T-helper 2 cell treated with Interferon-gamma antibody and Interleukin-4, amounts not matched to agents 5 μg/mL and 100 μg/mL, for 36 hours (primary cell): ENCODE results near the gene ADGRV1.
"Not testable (repeated sequence)": the region's sequence is repeated elsewhere in the genome, so short reads cannot be mapped to it uniquely, and the experiment has no call there.

Source experiments
- DNase-seq: peaks from one replicate; pipeline ENCODE4 v3.0.0; 2021; ENCODE audit warnings: low spot score
- H3K27ac Mint-ChIP-seq: one replicate; pipeline ENCODE4 v1.8.0; 2021; ENCODE audit warnings: mild to moderate bottlenecking, mixed read lengths
- H3K27me3 Mint-ChIP-seq: one replicate; pipeline ENCODE4 v1.8.0; 2021; ENCODE audit warnings: low read depth, mixed read lengths
- H3K36me3 Mint-ChIP-seq: one replicate; pipeline ENCODE4 v1.8.0; 2021; ENCODE audit warnings: low read depth, mixed read lengths
- H3K4me1 Mint-ChIP-seq: one replicate; pipeline ENCODE4 v1.8.0; 2021; ENCODE audit warnings: low read depth, mixed read lengths
- H3K4me3 Mint-ChIP-seq: one replicate; pipeline ENCODE4 v1.8.0; 2022; ENCODE audit warnings: mild to moderate bottlenecking, moderate library complexity, mixed read lengths
- H3K9me3 Mint-ChIP-seq: one replicate; pipeline ENCODE4 v1.8.0; 2021; ENCODE audit warnings: mixed read lengths

Gene ADGRV1

DNA sequence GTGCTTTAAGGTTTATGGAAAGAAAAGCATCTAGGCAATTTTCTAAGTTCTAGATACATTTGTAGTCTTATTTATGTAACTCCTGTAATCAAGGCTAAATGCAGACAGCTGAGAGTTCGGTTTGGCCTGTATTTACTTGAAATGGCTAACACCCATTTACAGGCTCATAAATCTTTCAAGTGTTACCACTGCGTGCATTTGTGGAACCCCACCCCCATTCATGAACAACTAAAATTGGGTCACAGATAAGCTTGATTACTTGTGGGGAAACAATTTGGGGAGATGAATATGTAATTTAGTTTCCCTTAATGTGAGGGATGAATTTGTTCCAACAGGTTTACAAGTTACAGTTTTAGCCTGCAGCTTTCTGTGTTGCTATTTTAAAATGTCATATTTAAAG is 463.9 kb downstream of the ADGRV1 start:
- no peak overlapping the region for H3K27ac Mint-ChIP-seq
- H3K9me3 Mint-ChIP-seq: no peaks in the 10 kb centered on the region
- no peaks in the 10 kb centered on the region for H3K36me3 Mint-ChIP-seq
- no peak for DNase-seq
- H3K4me3 Mint-ChIP-seq: no peak overlapping the region
- no peaks in the 10 kb centered on the region for H3K4me1 Mint-ChIP-seq
- peaks cover 14% of the 10 kb centered on the region for H3K27me3 Mint-ChIP-seq

DNA sequence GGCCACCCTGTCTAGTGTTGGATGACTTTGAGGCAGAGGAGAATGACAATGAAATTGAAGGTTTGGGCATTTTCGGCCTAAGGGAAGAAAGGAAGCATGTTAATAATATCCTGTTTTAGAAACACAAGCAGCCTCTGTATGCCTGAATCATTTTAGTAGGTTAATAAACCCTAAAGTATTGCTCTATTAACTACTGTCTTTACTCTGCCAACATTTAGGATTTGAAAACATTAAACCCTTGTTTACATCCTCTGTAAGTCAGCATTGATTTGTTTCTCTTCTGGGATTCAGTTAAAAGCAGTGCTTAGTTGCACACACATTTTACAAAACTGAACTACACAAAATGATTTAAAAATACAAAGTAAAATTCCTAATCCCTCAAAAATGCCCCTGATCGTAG is 465.6 kb downstream of the ADGRV1 start:
- no peaks in the 10 kb centered on the region for H3K36me3 Mint-ChIP-seq
- H3K27ac Mint-ChIP-seq: no peak overlapping the region
- no peaks in the 10 kb centered on the region for H3K9me3 Mint-ChIP-seq
- H3K27me3 Mint-ChIP-seq: peaks cover 13% of the 10 kb centered on the region
- DNase-seq: no peak
- no peak overlapping the region for H3K4me3 Mint-ChIP-seq
- H3K4me1 Mint-ChIP-seq: no peaks in the 10 kb centered on the region

DNA sequence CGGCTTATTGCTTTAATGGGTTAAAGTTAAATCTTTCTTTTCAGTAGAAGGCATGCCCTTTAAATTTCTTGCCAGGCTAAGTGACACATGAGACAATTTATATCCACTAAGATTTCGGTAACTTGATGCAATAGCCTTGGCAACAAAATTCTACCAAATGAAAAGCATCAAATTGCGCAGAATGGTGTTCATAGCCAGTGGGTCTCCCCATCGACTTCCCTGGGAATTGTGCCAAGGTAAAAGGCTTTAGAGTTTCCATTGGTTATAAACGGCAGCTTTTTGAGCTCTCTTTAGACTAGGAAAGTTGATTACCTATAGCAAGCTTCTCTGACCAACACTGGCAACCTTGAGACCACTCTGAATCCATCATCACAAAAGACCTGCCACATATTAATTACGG is 466.1 kb downstream of the ADGRV1 start:
- DNase-seq: no peak
- Mint-ChIP-seq H3K4me3 (no peak overlapping the region), H3K9me3 (no peaks in the 10 kb centered on the region), H3K36me3 (no peaks in the 10 kb centered on the region), H3K27ac (no peak overlapping the region), H3K4me1 (no peaks in the 10 kb centered on the region), H3K27me3 (peaks cover 10% of the 10 kb centered on the region)

DNA sequence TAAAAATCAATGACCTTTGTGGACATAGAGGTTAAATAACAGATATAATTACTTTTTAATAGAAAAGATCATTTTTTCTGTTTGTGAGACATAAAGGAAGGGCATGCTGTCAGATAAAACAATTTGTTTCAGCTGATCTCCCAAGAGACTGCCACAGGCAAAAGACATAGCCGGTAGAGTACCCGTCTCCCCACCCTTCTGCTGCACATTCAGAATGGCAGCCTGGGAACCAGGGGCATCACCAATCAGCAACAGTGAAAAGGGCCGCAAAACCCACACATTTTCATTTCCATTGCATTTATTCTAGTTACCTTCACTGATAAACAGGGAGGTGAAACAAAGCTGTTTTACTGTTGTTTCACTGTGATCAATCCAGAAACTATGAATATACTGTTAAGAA is 466.9 kb downstream of the ADGRV1 start:
- Mint-ChIP-seq H3K4me3 (no peak overlapping the region), H3K27me3 (peaks cover 10% of the 10 kb centered on the region), H3K27ac (no peak overlapping the region), H3K4me1 (no peaks in the 10 kb centered on the region), H3K9me3 (no peaks in the 10 kb centered on the region), H3K36me3 (no peaks in the 10 kb centered on the region)
- DNase-seq: no peak

DNA sequence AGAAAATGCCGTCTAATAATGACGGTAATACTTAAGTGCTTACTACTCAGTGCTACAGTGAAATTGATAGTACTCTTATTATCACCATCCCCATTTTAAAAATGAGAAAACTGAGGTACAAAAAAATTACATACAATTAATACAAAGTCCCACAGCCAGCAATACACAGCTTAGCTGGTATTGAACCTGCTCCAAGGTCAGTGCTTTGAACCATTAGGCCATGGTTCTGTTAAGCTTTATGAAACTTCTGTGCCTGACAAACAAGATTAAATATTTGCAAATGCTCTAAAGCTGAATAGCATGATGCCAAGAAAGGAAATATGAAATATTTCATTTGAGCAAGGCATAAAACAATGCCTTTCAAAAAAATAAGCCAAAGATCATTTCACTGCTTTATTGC is 467.4 kb downstream of the ADGRV1 start:
- no peak overlapping the region for H3K4me3 Mint-ChIP-seq
- DNase-seq: no peak
- H3K36me3 Mint-ChIP-seq: no peaks in the 10 kb centered on the region
- H3K9me3 Mint-ChIP-seq: no peaks in the 10 kb centered on the region
- H3K27me3 Mint-ChIP-seq: peaks cover 14% of the 10 kb centered on the region
- H3K27ac Mint-ChIP-seq: no peak overlapping the region
- no peaks in the 10 kb centered on the region for H3K4me1 Mint-ChIP-seq

DNA sequence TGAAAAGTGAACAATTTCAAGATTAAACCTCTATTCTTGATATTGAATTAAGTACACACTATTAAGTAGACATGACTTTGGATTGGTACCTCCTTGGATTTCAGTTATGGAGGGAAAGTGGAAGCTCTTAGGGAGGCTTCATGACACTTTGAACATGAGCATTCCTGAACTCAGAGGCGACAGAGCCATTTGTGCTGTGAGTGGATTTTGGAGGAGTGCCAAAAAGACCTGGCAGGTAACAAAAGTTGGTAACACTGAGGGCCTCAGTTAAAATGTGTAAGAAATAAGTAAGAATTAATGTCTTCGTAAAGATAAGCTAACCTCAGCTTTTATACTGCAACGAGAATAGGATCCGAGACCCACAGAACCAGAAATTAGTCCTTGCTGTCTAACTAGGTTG is 467.9 kb downstream of the ADGRV1 start:
- H3K4me1 Mint-ChIP-seq: no peaks in the 10 kb centered on the region

DNA sequence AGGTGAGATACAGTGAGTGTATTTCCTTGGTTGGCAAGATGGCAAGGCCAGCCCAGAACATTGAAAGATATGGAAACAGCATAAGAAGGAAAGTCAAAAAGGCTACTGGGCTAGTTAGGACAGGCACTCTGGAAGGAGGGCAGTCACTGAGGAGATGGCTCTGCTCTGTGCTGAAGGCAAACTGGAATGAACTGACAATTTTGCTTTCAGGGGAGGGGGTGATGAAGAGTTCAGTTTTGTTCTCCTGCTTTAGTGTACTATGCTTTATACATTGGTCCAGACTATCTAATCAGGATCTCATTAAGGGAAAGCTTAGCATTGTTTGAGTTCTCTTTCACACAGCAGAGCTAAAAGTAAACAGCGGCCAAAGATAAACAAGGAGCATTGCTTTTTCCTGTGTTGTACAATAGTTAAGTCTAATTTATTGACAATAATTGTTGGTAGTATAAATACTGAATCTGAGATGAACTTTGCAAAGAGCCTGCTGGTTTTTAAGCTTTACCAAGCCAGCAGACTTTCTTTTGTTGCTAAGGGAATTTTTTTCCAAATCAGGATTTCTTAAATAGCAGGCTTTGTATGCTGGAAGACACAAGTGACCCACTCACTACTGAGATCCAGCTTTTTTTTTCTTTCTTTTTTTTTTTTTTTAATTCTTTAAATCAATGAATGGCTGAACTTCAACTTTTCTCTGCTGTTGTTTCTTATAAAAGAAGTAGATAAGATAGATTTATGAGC is 469.0 kb downstream of the ADGRV1 start:
- no peaks in the 10 kb centered on the region for H3K36me3 Mint-ChIP-seq
- H3K27me3 Mint-ChIP-seq: peaks cover 19% of the 10 kb centered on the region
- no peak for DNase-seq
- H3K4me3 Mint-ChIP-seq: no peak overlapping the region
- H3K4me1 Mint-ChIP-seq: no peaks in the 10 kb centered on the region
- H3K9me3 Mint-ChIP-seq: no peaks in the 10 kb centered on the region
- H3K27ac Mint-ChIP-seq: no peak overlapping the region

More for the DNA sequence above, 467.9 kb downstream of the ADGRV1 start:
- no peak overlapping the region for H3K4me3 Mint-ChIP-seq
- H3K27me3 Mint-ChIP-seq: peaks cover 18% of the 10 kb centered on the region
- DNase-seq: no peak
- no peak overlapping the region for H3K27ac Mint-ChIP-seq
- H3K36me3 Mint-ChIP-seq: no peaks in the 10 kb centered on the region
- no peaks in the 10 kb centered on the region for H3K9me3 Mint-ChIP-seq

DNA sequence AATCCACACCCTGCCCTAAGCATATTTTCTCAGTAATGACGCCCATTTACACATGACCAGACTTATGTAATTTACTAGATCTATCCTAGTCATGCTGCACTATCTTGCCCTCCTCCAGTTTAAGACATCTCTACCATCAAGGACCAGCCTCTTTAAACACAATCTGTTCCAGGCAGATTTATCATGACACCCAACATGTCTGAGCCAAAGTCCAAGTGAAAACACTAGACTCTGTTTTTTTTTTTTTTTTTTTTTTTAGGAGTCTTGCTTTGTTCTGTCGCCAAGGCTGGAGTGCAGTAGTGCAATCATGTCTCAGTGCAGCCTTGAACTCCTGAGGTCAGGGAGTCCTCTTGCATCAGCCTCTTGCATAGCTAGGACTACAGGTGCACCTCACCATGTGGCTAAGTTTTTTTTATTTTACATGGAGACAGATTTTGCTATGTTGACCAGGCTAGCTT is 469.9 kb downstream of the ADGRV1 start:
- Mint-ChIP-seq H3K36me3 (no peaks in the 10 kb centered on the region), H3K27ac (no peak overlapping the region), H3K4me3 (no peak overlapping the region), H3K4me1 (no peaks in the 10 kb centered on the region), H3K9me3 (no peaks in the 10 kb centered on the region), H3K27me3 (peaks cover 19% of the 10 kb centered on the region)
- DNase-seq: no peak

DNA sequence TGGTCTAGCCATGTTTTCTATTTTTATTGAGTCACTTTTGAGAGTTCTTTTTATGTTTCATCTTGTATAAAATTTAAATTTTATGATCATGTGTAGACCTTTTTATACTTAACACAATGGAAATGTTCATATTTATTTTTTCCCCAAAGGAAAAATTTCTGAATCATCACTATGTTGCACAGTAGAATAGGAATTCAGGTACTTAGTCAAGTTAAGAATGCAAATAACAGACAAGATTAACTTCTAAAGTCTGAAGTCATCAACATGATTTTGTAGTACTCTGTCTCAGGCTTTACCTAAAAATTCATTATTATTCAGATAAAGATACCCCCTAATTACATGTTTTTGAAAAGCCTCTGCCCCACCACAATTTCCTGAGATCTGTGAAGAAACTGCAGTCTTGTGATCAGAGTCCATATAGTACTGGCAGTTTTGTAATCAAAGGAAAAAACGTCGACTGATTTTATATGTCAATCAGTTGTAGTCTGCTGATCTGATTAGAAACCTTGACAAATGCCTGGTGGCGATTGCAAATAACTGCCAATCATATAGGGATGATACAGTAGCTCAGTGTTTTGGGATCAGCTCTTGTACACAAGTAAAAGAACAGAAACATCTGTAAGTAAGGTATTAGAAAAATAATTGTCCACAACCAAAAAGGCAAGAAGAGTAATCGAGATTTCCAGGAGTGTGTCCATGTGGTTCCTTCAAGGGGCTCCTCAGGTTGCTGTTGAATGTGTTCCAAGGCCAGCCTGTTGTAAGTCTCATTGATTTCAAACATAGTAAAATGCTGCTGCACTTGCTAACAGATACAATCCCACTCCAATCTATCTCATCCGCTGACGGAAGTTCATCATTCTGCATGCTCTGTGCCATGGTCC is 472.2 kb downstream of the ADGRV1 start:
- H3K4me3 Mint-ChIP-seq: no peak overlapping the region
- H3K27me3 Mint-ChIP-seq: peaks cover 16% of the 10 kb centered on the region
- H3K27ac Mint-ChIP-seq: no peak overlapping the region
- no peaks in the 10 kb centered on the region for H3K36me3 Mint-ChIP-seq
- H3K9me3 Mint-ChIP-seq: no peaks in the 10 kb centered on the region
- no peak for DNase-seq
- H3K4me1 Mint-ChIP-seq: no peaks in the 10 kb centered on the region

DNA sequence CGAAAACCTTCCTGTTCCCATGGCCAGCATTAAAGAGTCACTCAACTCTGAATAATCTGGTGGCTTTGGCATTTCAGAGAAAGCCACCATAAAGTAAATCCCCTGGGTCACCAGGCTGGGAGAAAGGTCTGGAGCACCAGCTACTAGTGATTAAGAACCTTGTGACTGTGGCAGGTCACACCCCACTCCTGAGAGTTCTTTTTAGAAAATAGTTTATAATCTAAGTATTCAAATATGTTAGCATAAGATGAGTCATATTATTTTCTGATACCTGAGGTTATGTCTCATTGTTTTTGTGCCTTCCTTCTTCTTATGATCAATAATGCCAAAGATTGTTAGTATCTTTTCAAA is 472.8 kb downstream of the ADGRV1 start:
- H3K27ac Mint-ChIP-seq: no peak overlapping the region
- H3K27me3 Mint-ChIP-seq: peaks cover 16% of the 10 kb centered on the region
- H3K4me3 Mint-ChIP-seq: no peak overlapping the region
- no peaks in the 10 kb centered on the region for H3K4me1 Mint-ChIP-seq
- no peaks in the 10 kb centered on the region for H3K36me3 Mint-ChIP-seq
- no peak for DNase-seq
- H3K9me3 Mint-ChIP-seq: no peaks in the 10 kb centered on the region

DNA sequence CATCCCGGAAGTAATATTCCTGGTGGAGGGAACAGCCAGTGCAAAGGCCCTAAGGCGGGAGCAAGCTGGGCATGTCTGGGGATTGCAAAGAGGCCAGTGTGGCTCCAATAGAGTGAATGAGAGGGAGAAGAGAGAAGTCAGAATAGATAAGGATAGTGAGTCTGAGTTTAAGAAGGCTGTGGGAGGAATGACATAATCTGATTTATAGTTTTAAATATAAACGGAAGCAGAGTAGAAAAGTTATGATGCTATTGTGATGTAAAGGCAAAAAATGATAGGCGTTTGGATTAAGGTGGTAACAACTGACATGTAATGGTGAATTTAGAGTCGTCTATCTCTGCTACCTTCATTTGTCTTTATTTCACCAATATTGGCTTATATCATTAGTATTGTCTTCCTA is 473.5 kb downstream of the ADGRV1 start:
- Mint-ChIP-seq H3K27ac (no peak overlapping the region), H3K9me3 (no peaks in the 10 kb centered on the region), H3K4me3 (no peak overlapping the region), H3K4me1 (no peaks in the 10 kb centered on the region), H3K36me3 (no peaks in the 10 kb centered on the region), H3K27me3 (peaks cover 15% of the 10 kb centered on the region)
- no peak for DNase-seq

DNA sequence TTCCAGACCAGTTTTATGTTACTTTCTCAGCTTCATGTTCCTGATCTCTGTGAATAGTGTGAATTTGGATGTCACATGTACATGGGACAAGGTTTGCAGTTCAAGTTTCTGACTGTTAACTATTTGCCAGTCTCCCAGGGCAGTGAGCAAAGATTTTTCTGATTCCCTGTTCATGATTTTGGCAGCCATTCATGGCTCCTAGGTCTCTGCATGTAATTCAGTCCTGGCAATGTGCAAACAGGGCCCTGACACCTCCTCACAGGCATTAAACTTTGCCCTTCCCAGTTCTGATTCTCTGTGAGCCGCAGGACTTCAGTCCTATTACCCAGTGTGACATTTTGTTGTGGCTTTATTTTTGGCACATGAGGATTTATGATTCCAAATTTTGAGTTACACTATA is 474.8 kb downstream of the ADGRV1 start:
- Mint-ChIP-seq H3K9me3 (no peaks in the 10 kb centered on the region), H3K36me3 (no peaks in the 10 kb centered on the region), H3K27me3 (peaks cover 9% of the 10 kb centered on the region), H3K4me3 (no peak overlapping the region), H3K4me1 (no peaks in the 10 kb centered on the region), H3K27ac (no peak overlapping the region)
- DNase-seq: no peak

DNA sequence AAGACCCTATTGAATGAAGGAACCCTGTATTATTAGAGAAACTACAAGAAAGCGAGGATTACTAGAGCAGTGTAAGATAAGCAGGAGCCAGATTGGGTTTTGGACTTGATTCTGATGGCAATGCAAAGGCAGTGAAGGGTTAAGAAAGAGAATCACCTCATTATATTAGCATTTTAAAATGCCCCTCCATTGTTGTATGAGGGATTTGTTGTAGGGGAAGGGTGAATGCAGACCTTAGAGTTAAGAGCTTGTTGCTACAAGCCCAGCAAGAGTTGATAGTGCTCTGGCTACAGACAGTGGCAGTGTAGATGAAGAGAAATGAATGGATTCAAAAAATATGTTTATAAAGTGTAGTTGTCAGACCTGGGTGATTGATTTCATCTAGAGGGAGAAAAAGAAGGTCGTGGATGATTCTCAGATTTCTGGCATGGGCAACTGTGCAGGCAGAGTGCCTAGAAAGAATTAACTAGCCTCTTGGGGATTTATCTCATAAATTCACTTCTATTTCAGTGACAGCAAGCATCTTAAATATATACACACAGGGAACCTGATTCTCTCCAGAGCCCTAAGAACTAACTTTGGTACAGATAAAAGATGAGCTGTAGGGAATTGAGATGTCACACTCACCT is 479.7 kb downstream of the ADGRV1 start:
- Mint-ChIP-seq H3K4me1 (no peaks in the 10 kb centered on the region), H3K27ac (no peak overlapping the region), H3K9me3 (no peaks in the 10 kb centered on the region), H3K36me3 (no peaks in the 10 kb centered on the region), H3K27me3 (no peaks in the 10 kb centered on the region), H3K4me3 (no peak overlapping the region)
- no peak for DNase-seq

DNA sequence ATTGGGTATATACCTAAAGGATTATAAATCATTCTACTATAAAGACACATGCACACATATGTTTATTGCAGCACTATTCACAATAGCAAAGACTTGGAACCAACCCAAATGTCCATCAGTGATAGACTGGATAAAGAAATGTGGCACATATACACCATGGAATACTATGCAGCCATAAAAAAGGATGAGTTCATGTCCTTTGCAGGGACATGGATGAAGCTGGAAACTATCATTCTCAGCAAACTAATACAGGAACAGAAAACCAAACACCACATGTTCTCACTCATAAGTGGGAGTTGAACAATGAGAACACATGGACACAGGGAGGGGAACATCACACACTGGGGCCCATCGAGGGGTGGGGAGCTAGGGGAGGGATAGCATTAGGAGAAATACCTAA is 482.5 kb downstream of the ADGRV1 start:
- not testable (repeated sequence) for H3K27ac Mint-ChIP-seq, H3K36me3 Mint-ChIP-seq, H3K27me3 Mint-ChIP-seq, DNase-seq, H3K9me3 Mint-ChIP-seq, H3K4me1 Mint-ChIP-seq, H3K4me3 Mint-ChIP-seq
